Ascending aorta (tissue), 2 donors: ENCODE results near the gene ATP23. TPM values are rescaled to one million over a fixed set of nuclear protein-coding genes. Genes with fewer than 3 reads are reported as not detected.

ENCODE experiments used
- DNase-seq, 2 donors: peaks; one replicate each; pipeline ENCODE4 v3.0.0-alpha.2; 2019; ENCODE audit warnings: low spot score in 2 of 2
- H3K27ac ChIP-seq, 2 donors: fragments of 200-600 bp; sonication (generic); one replicate each; pipeline ENCODE4 v1.5.1; 2016 to 2017; ENCODE audit warnings: mild to moderate bottlenecking in 1 of 2
- H3K27me3 ChIP-seq: fragments of 200-600 bp; sonication (generic); one replicate; pipeline ENCODE4 v1.5.1; 2017
- H3K36me3 ChIP-seq, 2 donors: fragments of 200-600 bp; sonication (generic); one replicate each; pipeline ENCODE4 v1.5.1; 2016
- H3K4me1 ChIP-seq, 2 donors: fragments of 200-600 bp; sonication (generic); one replicate each; pipeline ENCODE4 v1.5.1; 2016 to 2017; ENCODE audit warnings: mild to moderate bottlenecking in 1 of 2
- H3K4me3 ChIP-seq, 2 donors: fragments of 200-600 bp; sonication (generic); one replicate each; pipeline ENCODE4 v1.5.1; 2016 to 2017; ENCODE audit warnings: mild to moderate bottlenecking in 1 of 2
- H3K9me3 ChIP-seq, 2 donors: fragments of 200-600 bp; sonication (generic); one replicate each; pipeline ENCODE4 v1.5.1; 2016
- CTCF ChIP-seq, 3 experiments: fragments of 200-600 bp in 2 of 3; fragments of 450-650 bp in 1 of 3; sonication (generic) in 2 of 3; IDR thresholded peaks; one replicate each; pipeline ENCODE4 v1.5.1; 2016 to 2019; ENCODE audit warnings: antibody characterized with exemption in 3 of 3, mild to moderate bottlenecking in 1 of 3, moderate library complexity in 1 of 3
- intact Hi-C: fragments of 100-400 bp; cut with DNase I; formaldehyde crosslinking; loops from one replicate; pipeline ENCODE4 v1.15.1; 2023
- total RNA-seq: library from RNA; depleted of rRNA; stranded (reverse); fragments of >200 nt; gene quantifications from one replicate; pipeline ENCODE4 v1.1.0, GENCODE V29; 2016

ATP23 gene
- total RNA-seq, 1 donor from 2014 or later, result not detected

- H3K36me3 ChIP-seq, result no peaks in the 10 kb centered on the region
- H3K4me1 ChIP-seq, result peaks cover 0 to 5% of the 10 kb centered on the region in 2 donors
- TF ChIP-seq CTCF (IDR thresholded peaks at IDR 0.05), result no peak
- no peak overlapping the region for H3K27ac ChIP-seq
- no peaks in the 10 kb centered on the region for H3K9me3 ChIP-seq
- DNase-seq, result no peak
- H3K4me3 ChIP-seq, result no peak overlapping the region
- H3K27me3 ChIP-seq, result no peaks in the 10 kb centered on the region
- intact Hi-C loops, result loop anchor here (1.0 kb wide), 3 partner anchors 75 to 124 kb away; partner anchors contain the start of gene TSFM
Observed at GRCh38 chr12:57905812-57906475, 35.4 kb upstream of the ATP23 start.

GRCh38 chr12:57906821-57907220 lies 34.5 kb upstream of the ATP23 start:
- DNase-seq, result no peak
- H3K27ac ChIP-seq, result no peak overlapping the region
- no peaks in the 10 kb centered on the region for H3K9me3 ChIP-seq
- H3K4me1 ChIP-seq, result peaks cover 0 to 4% of the 10 kb centered on the region in 2 donors
- intact Hi-C loops, result no loop called here
- H3K4me3 ChIP-seq, result no peak overlapping the region
- no peak for TF ChIP-seq CTCF (IDR thresholded peaks at IDR 0.05)
- H3K36me3 ChIP-seq, result no peaks in the 10 kb centered on the region
- H3K27me3 ChIP-seq, result no peaks in the 10 kb centered on the region

GRCh38 chr12:57907281-57907680 lies 34.1 kb upstream of the ATP23 start:
- no peak for TF ChIP-seq CTCF (IDR thresholded peaks at IDR 0.05)
- intact Hi-C loops, result no loop called here
- no peak for DNase-seq
- peaks cover 0 to 2% of the 10 kb centered on the region in 2 donors for H3K4me1 ChIP-seq
- H3K27ac ChIP-seq, result no peak overlapping the region
- no peaks in the 10 kb centered on the region for H3K9me3 ChIP-seq
- no peak overlapping the region for H3K4me3 ChIP-seq
- no peaks in the 10 kb centered on the region for H3K36me3 ChIP-seq
- no peaks in the 10 kb centered on the region for H3K27me3 ChIP-seq

GRCh38 chr12:57908511-57908910 lies 32.9 kb upstream of the ATP23 start:
- Histone ChIP-seq H3K36me3 (no peaks in the 10 kb centered on the region), H3K27me3 (no peaks in the 10 kb centered on the region), H3K4me3 (no peak overlapping the region), H3K27ac (no peak overlapping the region), H3K9me3 (no peaks in the 10 kb centered on the region), H3K4me1 (no peaks in the 10 kb centered on the region)
- intact Hi-C loops, result no loop called here
- TF ChIP-seq CTCF (IDR thresholded peaks at IDR 0.05), result no peak
- DNase-seq, result no peak

- DNase-seq, result no peak
- Histone ChIP-seq H3K4me1 (no peaks in the 10 kb centered on the region), H3K27me3 (no peaks in the 10 kb centered on the region), H3K4me3 (no peak overlapping the region), H3K9me3 (no peaks in the 10 kb centered on the region), H3K27ac (no peak overlapping the region), H3K36me3 (no peaks in the 10 kb centered on the region)
- intact Hi-C loops, result no loop called here
- TF ChIP-seq CTCF (IDR thresholded peaks at IDR 0.05), result no peak
Observed at GRCh38 chr12:57909056-57909455, 32.3 kb upstream of the ATP23 start.

- no peak for DNase-seq
- no peaks in the 10 kb centered on the region for H3K9me3 ChIP-seq
- H3K36me3 ChIP-seq, result no peaks in the 10 kb centered on the region
- no peak overlapping the region for H3K27ac ChIP-seq
- no peaks in the 10 kb centered on the region for H3K27me3 ChIP-seq
- no peak overlapping the region for H3K4me3 ChIP-seq
- no peaks in the 10 kb centered on the region for H3K4me1 ChIP-seq
- intact Hi-C loops, result no loop called here
- TF ChIP-seq CTCF (IDR thresholded peaks at IDR 0.05), result no peak
Observed at GRCh38 chr12:57909611-57910010, 31.8 kb upstream of the ATP23 start.
